ENCODE data around the gene PAK1. TPM values are rescaled to one million over a fixed set of nuclear protein-coding genes. Genes with fewer than 3 reads are reported as not detected.

Gene PAK1
- total and polyA plus RNA-seq, 2 of the 4 experiments (the other 2 are of a cell fraction), result 34.3 to 60.6 TPM

DNA sequence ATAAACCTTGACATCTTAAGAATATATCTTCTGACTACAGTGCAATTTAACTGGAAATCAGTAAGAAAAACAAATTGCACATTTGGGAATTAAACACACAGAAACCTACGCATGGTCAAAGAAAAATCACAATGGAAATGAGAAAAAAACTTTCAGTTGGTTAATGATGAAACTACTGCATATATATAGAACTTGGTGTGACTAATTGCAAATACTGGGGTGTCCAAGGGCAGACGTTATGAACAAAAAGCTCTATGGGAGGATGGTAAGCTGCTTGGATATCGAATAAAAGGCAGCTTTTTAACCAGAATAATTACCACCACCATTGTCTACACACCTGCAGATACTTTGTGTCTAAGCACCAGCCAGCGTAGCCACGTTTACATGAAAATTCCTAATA lies 173.2 kb downstream of the PAK1 start:
- Histone ChIP-seq H3K36me3 (ENCODE audit: control insufficient read depth, insufficient read depth, low read length) (no peaks in the 10 kb centered on the region), H3K9me1 (ENCODE audit: insufficient read depth, low read length) (peaks cover 3% of the 10 kb centered on the region; the same call in 1 of the 2 replicates), H2BK20ac (ENCODE audit: low read depth, low read length) (no peak overlapping the region), H2AK5ac (ENCODE audit: low read depth, low read length) (no peak overlapping the region), H3K56ac (ENCODE audit: extremely low read depth, insufficient read depth, low read length) (no peak overlapping the region), H3K9ac (ENCODE audit: low read depth, low read length) (no peak overlapping the region), H2BK120ac (ENCODE audit: low read depth, low read length) (no peak overlapping the region), H3K4me3 (ENCODE audit: insufficient read depth, low read depth, low read length) (no peak overlapping the region), H3K4me1 (ENCODE audit: control insufficient read depth, insufficient read depth, low read length) (no peaks in the 10 kb centered on the region), H4K5ac (ENCODE audit: low read depth, low read length) (no peak overlapping the region), H3K27ac (ENCODE audit: insufficient read depth, low read length) (no peak overlapping the region), H3K4ac (ENCODE audit: low read depth, low read length) (no peak overlapping the region), H2AFZ (replicated peaks; ENCODE audit: low read length, poor library complexity) (no peak overlapping the region), H2AK9ac (replicated peaks; ENCODE audit: low read depth, low read length, poor library complexity) (no peak overlapping the region), H4K8ac (ENCODE audit: low read depth in 2 of 2, low read length in 2 of 2) (no peak overlapping the region), H3K23ac (ENCODE audit: low read depth, low read length) (no peak overlapping the region), H3K9me3 (ENCODE audit: control insufficient read depth, insufficient read depth, low read length) (no peaks in the 10 kb centered on the region), H3K27me3 (ENCODE audit: control insufficient read depth, insufficient read depth, low read length) (no peaks in the 10 kb centered on the region), H4K91ac (ENCODE audit: insufficient read depth, low read depth, low read length) (no peak overlapping the region), H3K18ac (ENCODE audit: low read depth, low read length) (no peak overlapping the region), H3K79me1 (ENCODE audit: low read depth in 1 of 2, low read length in 2 of 2) (no peaks in the 10 kb centered on the region), H4K20me1 (ENCODE audit: insufficient read depth, low read length) (no peaks in the 10 kb centered on the region), H3K14ac (replicated peaks; ENCODE audit: low read depth, low read length) (no peak overlapping the region), H3K4me2 (ENCODE audit: low read depth, low read length) (no peak overlapping the region), H2BK5ac (ENCODE audit: low read depth, low read length, poor library complexity, severe bottlenecking) (no peak overlapping the region), H2BK15ac (ENCODE audit: low read depth, low read length) (no peak overlapping the region)
- no TSS peak for BruUV-seq (replicated peaks)
- dilution Hi-C loops (cut with HindIII; ENCODE audit: low sequenced_read_pairs, unreplicated experiment) (no loop called here), intact Hi-C loops (cut with micrococcal nuclease) (no loop called here), in situ Hi-C loops (cut with MboI; ENCODE audit: low sequenced_read_pairs) (no loop called here)
- no peak for ATAC-seq (ENCODE audit: low read depth)
- POLR2A ChIA-PET (ENCODE audit: unreplicated experiment), result no interaction called here
- no peak for TF ChIP-seq RAD21 (IDR thresholded peaks at IDR 0.05; ENCODE audit: low read length)
- TF ChIP-seq, protein P1, sequence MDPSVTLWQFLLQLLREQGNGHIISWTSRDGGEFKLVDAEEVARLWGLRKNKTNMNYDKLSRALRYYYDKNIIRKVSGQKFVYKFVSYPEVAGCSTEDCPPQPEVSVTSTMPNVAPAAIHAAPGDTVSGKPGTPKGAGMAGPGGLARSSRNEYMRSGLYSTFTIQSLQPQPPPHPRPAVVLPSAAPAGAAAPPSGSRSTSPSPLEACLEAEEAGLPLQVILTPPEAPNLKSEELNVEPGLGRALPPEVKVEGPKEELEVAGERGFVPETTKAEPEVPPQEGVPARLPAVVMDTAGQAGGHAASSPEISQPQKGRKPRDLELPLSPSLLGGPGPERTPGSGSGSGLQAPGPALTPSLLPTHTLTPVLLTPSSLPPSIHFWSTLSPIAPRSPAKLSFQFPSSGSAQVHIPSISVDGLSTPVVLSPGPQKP (IDR thresholded peaks at IDR 0.05; ENCODE audit: borderline replicate concordance, low read depth, low read length), result no peak
- no peak for TF ChIP-seq RCOR1 (IDR thresholded peaks at IDR 0.05; ENCODE audit: insufficient replicate concordance, low read length)
- no peak for TF ChIP-seq MAZ (IDR thresholded peaks at IDR 0.05; ENCODE audit: borderline replicate concordance, low read depth, low read length)
- no peak for TF ChIP-seq BHLHE40 (IDR thresholded peaks at IDR 0.05; ENCODE audit: low read depth, low read length)
- TF ChIP-seq MAFK (IDR thresholded peaks at IDR 0.05; ENCODE audit: low read depth, low read length), result no peak
- TF ChIP-seq POLR2A (IDR thresholded peaks at IDR 0.05; ENCODE audit: low read depth, low read length), result no peak
- TF ChIP-seq FOS (IDR thresholded peaks at IDR 0.05; ENCODE audit: low read depth, low read length), result no peak
- TF ChIP-seq, protein P2, sequence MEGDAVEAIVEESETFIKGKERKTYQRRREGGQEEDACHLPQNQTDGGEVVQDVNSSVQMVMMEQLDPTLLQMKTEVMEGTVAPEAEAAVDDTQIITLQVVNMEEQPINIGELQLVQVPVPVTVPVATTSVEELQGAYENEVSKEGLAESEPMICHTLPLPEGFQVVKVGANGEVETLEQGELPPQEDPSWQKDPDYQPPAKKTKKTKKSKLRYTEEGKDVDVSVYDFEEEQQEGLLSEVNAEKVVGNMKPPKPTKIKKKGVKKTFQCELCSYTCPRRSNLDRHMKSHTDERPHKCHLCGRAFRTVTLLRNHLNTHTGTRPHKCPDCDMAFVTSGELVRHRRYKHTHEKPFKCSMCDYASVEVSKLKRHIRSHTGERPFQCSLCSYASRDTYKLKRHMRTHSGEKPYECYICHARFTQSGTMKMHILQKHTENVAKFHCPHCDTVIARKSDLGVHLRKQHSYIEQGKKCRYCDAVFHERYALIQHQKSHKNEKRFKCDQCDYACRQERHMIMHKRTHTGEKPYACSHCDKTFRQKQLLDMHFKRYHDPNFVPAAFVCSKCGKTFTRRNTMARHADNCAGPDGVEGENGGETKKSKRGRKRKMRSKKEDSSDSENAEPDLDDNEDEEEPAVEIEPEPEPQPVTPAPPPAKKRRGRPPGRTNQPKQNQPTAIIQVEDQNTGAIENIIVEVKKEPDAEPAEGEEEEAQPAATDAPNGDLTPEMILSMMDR (conservative IDR thresholded peaks at IDR 0.05; ENCODE audit: low read depth, low read length), result no peak
- TF ChIP-seq, protein P3, sequence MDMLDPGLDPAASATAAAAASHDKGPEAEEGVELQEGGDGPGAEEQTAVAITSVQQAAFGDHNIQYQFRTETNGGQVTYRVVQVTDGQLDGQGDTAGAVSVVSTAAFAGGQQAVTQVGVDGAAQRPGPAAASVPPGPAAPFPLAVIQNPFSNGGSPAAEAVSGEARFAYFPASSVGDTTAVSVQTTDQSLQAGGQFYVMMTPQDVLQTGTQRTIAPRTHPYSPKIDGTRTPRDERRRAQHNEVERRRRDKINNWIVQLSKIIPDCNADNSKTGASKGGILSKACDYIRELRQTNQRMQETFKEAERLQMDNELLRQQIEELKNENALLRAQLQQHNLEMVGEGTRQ (IDR thresholded peaks at IDR 0.05; ENCODE audit: low read depth, low read length), result no peak
- WGBS, 2 experiments (ENCODE audit: extremely low coverage in 2 of 2, insufficient read length in 1 of 2), result 100% methylated on average over 2 of the region's 5 CpGs; no CpG with 5 or more reads in 1 of the 2 experiments
- CTCF ChIA-PET, result no interaction called here
- DNase-seq, result no peak

Measured in IMR-90 (cell line).